Naive thymus-derived CD4-positive, alpha-beta T cell (primary cell): ENCODE data around the gene RALGPS1. TPM values are rescaled to one million over a fixed set of nuclear protein-coding genes. Genes with fewer than 3 reads are reported as not detected.
A peak's percentile ranks its signal among the peaks of the same experiment; 100 is the strongest.

Experiments
- ATAC-seq: fragments of 150-1000 bp; cut with Tn5 transposase; 2 replicates; pipeline ENCODE4 v1.10.0; 2021; ENCODE audit warnings: mild to moderate bottlenecking, moderate library complexity
- CTCF ChIA-PET: fragments of 350-600 bp; sonication (Branson Sonifier 250); formaldehyde crosslinking; loops from one replicate; lab custom pipeline; 2021; ENCODE audit warnings: antibody characterized with exemption; lab: Charles Lee
- POLR2A ChIA-PET: fragments of 350-600 bp; sonication (Branson Sonifier 250); formaldehyde crosslinking; loops from one replicate; lab custom pipeline; 2021; ENCODE audit warnings: antibody characterized with exemption, inconsistent platforms; lab: Charles Lee
- DNase-seq, 9 donors: peaks; one replicate each; pipeline versions ENCODE4 v3.0.0 to v3.0.0-alpha.2; 2020 to 2022; ENCODE audit warnings: mixed read lengths in 1 of 9
- H3K27ac ChIP-seq: one replicate; pipeline ENCODE4 v1.7.0; 2013; ENCODE audit warnings: mild to moderate bottlenecking, low read depth, low read length, moderate library complexity
- H3K27me3 ChIP-seq, 2 donors: one replicate each; pipeline ENCODE4 v1.7.0; 2013; ENCODE audit warnings: low read length in 2 of 2, mild to moderate bottlenecking in 2 of 2, moderate library complexity in 2 of 2; ENCODE audit not compliant: control insufficient read depth in 2 of 2, insufficient read depth in 2 of 2
- H3K36me3 ChIP-seq, 3 experiments: 1 replicate in 2 of 3; 2 replicates in 1 of 3; pipeline ENCODE4 v1.7.0; 2013; ENCODE audit warnings: low read length in 3 of 3, mild to moderate bottlenecking in 3 of 3, moderate library complexity in 1 of 3; ENCODE audit not compliant: insufficient read depth in 3 of 3, control insufficient read depth in 2 of 3
- H3K4me1 ChIP-seq, 2 donors: one replicate each; pipeline ENCODE4 v1.7.0; 2013; ENCODE audit warnings: low read length in 2 of 2, mild to moderate bottlenecking in 2 of 2, moderate library complexity in 1 of 2; ENCODE audit not compliant: control insufficient read depth in 2 of 2, insufficient read depth in 2 of 2
- H3K4me3 ChIP-seq: 2 replicates; pipeline ENCODE4 v1.7.0; 2013; ENCODE audit warnings: mild to moderate bottlenecking, low read length
- H3K9me3 ChIP-seq, 3 experiments: 1 replicate in 2 of 3; 2 replicates in 1 of 3; pipeline ENCODE4 v1.7.0; 2013; ENCODE audit warnings: low read length in 3 of 3; ENCODE audit not compliant: control insufficient read depth in 2 of 3
- H3K27ac Mint-ChIP-seq, 9 donors: one replicate each; pipeline ENCODE4 v1.8.0; 2020 to 2022; ENCODE audit warnings: mixed read lengths in 9 of 9, mild to moderate bottlenecking in 8 of 9, moderate library complexity in 5 of 9, inconsistent platforms in 2 of 9
- H3K27me3 Mint-ChIP-seq, 5 donors: one replicate each; pipeline ENCODE4 v1.8.0; 2021 to 2022; ENCODE audit warnings: mixed read lengths in 5 of 5, mild to moderate bottlenecking in 1 of 5
- H3K36me3 Mint-ChIP-seq, 5 donors: one replicate each; pipeline ENCODE4 v1.8.0; 2020 to 2022; ENCODE audit warnings: mixed read lengths in 5 of 5, mild to moderate bottlenecking in 3 of 5, inconsistent platforms in 1 of 5
- H3K4me1 Mint-ChIP-seq, 7 donors: one replicate each; pipeline ENCODE4 v1.8.0; 2020 to 2022; ENCODE audit warnings: mixed read lengths in 7 of 7, mild to moderate bottlenecking in 3 of 7, inconsistent platforms in 1 of 7
- H3K4me3 Mint-ChIP-seq, 10 donors: one replicate each; pipeline ENCODE4 v1.8.0; 2020 to 2022; ENCODE audit warnings: mild to moderate bottlenecking in 10 of 10, mixed read lengths in 10 of 10, moderate library complexity in 6 of 10, inconsistent platforms in 2 of 10
- H3K9me3 Mint-ChIP-seq, 11 donors: one replicate each; pipeline ENCODE4 v1.8.0; 2020 to 2022; ENCODE audit warnings: mixed read lengths in 11 of 11, mild to moderate bottlenecking in 4 of 11, inconsistent platforms in 1 of 11, moderate library complexity in 1 of 11
- intact Hi-C, 2 donors: fragments of 100-400 bp; cut with micrococcal nuclease; formaldehyde crosslinking; loops; one replicate each; pipeline ENCODE4 v1.15.1; 2023
- polyA plus RNA-seq, 2 donors: library from polyadenylated mRNA; unstranded; fragments of 300-500 nt; fragmentation: Illumina TruSeq; gene quantifications; one replicate each; pipeline ENCODE4 v1.2.3, GENCODE V29; 2021
- total RNA-seq, 6 experiments: library from RNA in 5 of 6; stranded (reverse) in 5 of 6; gene quantifications; 1 replicate in 5 of 6; 2 replicates in 1 of 6; pipeline ENCODE4 v1.2.3 and lab custom pipeline; 2021 to 2026

Gene RALGPS1
- total and polyA plus RNA-seq, 7 experiments from 2014 or later = 1.0 to 8.3 (median 4.1) TPM

DNA sequence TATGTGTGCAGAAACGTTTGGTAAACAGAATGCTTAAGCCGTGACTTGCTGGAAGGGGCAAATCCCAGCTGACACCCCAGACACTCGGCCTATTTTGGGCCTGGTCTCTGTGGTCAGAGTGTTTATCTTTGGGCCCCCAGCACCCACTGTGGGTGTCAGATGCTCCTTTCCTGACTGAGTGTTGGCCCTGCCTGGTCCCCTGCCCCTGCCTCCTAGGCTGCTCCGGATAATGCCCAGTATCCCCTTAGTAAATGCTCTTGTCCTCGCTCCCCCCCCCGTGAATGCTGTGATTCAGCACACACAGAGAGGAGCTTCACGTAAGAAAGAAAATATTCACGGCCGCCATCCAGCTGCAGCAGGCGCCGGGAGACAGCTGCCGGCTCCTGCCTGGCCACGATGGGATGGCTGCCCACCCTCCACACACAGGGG, 219.2 kb downstream of the RALGPS1 start:
- ATAC-seq (no peak), DNase-seq (peak in 1 of 9 donors; percentile 9)
- H3K36me3 Mint-ChIP-seq = no peaks in the 10 kb centered on the region
- H3K27ac Mint-ChIP-seq = no peak overlapping the region
- no peaks in the 10 kb centered on the region for H3K9me3 Mint-ChIP-seq
- ChIA-PET POLR2A (no interaction called here), CTCF (no interaction called here)
- Histone ChIP-seq H3K4me3 (no peak overlapping the region), H3K9me3 (no peaks in the 10 kb centered on the region), H3K27ac (no peak overlapping the region), H3K4me1 (no peaks in the 10 kb centered on the region), H3K36me3 (no peaks in the 10 kb centered on the region), H3K27me3 (no peaks in the 10 kb centered on the region)
- intact Hi-C loops = no loop called here
- no peak overlapping the region for H3K4me3 Mint-ChIP-seq
- no peaks in the 10 kb centered on the region for H3K4me1 Mint-ChIP-seq
- peaks cover 3 to 19% (median 5%) of the 10 kb centered on the region in 5 donors for H3K27me3 Mint-ChIP-seq

DNA sequence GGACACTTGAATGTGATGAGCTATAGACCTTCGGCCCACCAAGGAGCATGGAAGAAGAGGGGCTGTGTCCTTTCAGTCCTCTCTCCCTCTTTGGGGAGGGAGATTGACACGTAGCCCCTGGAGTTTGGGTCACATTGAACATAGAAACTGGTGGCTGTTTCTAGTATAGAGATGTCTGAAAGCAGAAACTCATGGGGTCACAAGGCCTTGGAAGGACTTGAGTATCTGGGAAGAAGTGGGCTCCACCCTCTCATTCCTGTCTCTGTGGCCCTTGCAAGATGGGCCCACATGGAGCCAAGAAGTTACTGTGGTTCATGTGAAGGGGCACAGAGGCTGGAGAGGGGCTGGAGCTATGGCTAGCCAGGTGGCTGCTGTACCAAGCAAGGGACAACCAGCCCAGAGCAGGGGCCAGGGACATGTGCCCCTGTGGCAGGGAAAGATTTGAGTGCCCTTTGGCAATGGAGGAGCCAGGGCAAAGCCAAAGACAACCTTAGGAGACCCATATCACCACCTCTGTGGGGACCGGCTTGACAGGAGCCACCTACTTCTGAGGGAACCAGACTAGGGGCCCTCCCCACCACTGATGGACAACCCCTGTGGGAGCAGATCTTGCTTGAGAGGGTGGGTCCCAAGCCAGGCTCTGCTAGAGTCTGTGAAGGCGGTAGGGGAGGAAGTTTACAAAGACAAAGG, 220.6 kb downstream of the RALGPS1 start:
- Mint-ChIP-seq H3K27ac (no peak overlapping the region), H3K36me3 (no peaks in the 10 kb centered on the region), H3K4me1 (no peaks in the 10 kb centered on the region), H3K27me3 (peaks cover 3 to 17% (median 5%) of the 10 kb centered on the region in 5 donors), H3K9me3 (peaks cover 0 to 2% (median 0%) of the 10 kb centered on the region in 11 donors), H3K4me3 (no peak overlapping the region)
- DNase-seq (no peak), ATAC-seq (no peak)
- Histone ChIP-seq H3K9me3 (no peaks in the 10 kb centered on the region), H3K4me1 (no peaks in the 10 kb centered on the region), H3K4me3 (no peak overlapping the region), H3K27me3 (no peaks in the 10 kb centered on the region), H3K36me3 (no peaks in the 10 kb centered on the region), H3K27ac (no peak overlapping the region)
- ChIA-PET POLR2A (no interaction called here), CTCF (no interaction called here)
- intact Hi-C loops = no loop called here

DNA sequence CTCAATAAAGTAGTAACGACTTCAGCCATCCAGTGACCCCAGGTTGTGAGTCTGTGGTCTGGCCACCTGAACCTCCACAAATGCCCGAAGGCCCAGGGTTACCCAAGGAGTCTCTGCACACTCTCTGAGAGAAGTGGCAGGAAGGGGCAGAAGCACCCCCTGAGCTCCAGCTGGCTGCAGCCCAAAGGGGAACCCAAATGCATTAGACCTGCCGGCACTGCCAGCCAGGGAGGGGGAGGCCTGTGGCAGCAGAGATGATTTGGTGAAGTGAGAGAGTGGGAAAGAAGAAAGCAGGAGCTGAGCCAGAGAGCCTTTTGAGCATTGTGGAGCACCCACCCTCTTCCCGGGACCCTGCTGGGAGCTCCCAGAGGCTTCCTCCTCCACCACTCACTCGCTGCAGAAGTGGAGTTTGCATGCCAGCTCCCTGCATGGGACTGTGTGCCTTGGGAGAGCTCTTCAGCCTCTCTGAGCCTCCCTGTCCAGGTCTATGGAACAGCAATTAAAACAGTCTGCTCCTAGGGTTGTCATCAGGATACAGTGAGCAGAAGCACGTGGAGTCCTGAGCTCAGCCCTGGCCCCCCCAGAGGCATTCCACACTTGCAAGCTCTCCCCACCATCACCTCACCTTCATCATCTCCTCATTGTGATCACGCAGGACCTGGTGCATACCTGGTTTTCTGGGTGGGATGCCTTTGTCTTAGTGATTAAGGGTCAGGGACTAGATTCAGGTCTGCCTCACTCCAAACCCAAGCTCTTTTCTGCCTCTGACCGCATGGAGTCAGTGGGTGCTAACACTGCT, 221.7 kb downstream of the RALGPS1 start:
- POLR2A ChIA-PET = no interaction called here
- ATAC-seq = no peak
- H3K36me3 ChIP-seq = no peaks in the 10 kb centered on the region
- H3K27me3 Mint-ChIP-seq = peaks cover 3 to 20% (median 4%) of the 10 kb centered on the region in 5 donors
- H3K36me3 Mint-ChIP-seq = no peaks in the 10 kb centered on the region
- H3K27ac ChIP-seq = no peak overlapping the region
- no peak overlapping the region for H3K27ac Mint-ChIP-seq
- DNase-seq = no peak
- peaks cover 0 to 2% (median 0%) of the 10 kb centered on the region in 11 donors for H3K9me3 Mint-ChIP-seq
- H3K4me1 ChIP-seq = no peaks in the 10 kb centered on the region
- no peaks in the 10 kb centered on the region for H3K4me1 Mint-ChIP-seq
- no peaks in the 10 kb centered on the region for H3K9me3 ChIP-seq
- no peak overlapping the region for H3K4me3 ChIP-seq
- CTCF ChIA-PET = interaction anchor here (0.5 kb wide), 1 partner anchor 702 kb away, joined by 4 read pairs; no protein-coding TSS in a partner anchor
- no peak overlapping the region for H3K4me3 Mint-ChIP-seq
- no peaks in the 10 kb centered on the region for H3K27me3 ChIP-seq
- intact Hi-C loops = no loop called here

DNA sequence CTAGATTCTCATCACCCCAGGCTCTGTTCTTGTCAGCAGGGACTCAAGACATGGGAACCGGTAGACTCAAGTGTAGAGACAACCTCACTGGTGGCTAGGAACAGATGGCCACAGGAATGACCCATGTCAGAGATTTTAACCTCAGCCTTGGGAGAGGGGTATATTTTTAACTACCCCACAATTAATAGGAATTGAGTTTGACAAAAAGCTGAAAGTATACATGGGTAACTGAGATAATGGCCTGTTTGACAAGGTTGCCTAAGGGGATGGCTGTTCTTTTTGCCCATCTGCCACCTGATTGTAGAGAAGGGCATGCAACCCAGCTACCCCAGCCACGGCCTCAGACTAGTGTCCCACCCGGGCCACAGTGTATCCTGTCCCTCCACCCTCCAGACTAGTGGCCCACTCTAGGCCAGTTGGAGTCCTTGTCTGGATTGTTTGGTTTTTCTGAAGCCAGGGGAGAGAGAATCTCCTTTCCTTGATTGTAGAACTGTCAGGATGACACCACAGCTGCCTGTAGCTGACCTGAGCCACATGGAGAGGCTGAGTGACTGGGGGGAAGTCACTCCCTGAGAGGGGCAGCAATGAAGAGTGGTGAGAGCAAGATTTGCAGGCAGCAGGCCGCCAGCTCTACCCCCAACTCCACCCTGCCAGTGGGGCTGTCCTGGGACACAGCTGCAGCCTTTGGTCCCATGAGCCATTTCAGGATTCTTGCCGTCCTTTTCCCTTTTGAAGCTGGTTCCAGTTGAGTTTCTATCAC, 222.5 kb downstream of the RALGPS1 start:
- Histone ChIP-seq H3K27ac (no peak overlapping the region), H3K27me3 (no peaks in the 10 kb centered on the region), H3K36me3 (no peaks in the 10 kb centered on the region), H3K4me3 (no peak overlapping the region), H3K9me3 (no peaks in the 10 kb centered on the region), H3K4me1 (no peaks in the 10 kb centered on the region)
- no peak overlapping the region for H3K27ac Mint-ChIP-seq
- no peak for ATAC-seq
- DNase-seq = no peak
- POLR2A ChIA-PET = no interaction called here
- intact Hi-C loops = no loop called here
- no peaks in the 10 kb centered on the region for H3K4me1 Mint-ChIP-seq
- no peak overlapping the region for H3K4me3 Mint-ChIP-seq
- no peaks in the 10 kb centered on the region for H3K36me3 Mint-ChIP-seq
- peaks cover 3 to 23% (median 4%) of the 10 kb centered on the region in 5 donors for H3K27me3 Mint-ChIP-seq
- CTCF ChIA-PET = interaction anchor here (0.5 to 0.7 kb wide), 2 partner anchors 172 to 703 kb away, joined by 4 read pairs; no protein-coding TSS in a partner anchor
- peaks cover 0 to 2% (median 0%) of the 10 kb centered on the region in 11 donors for H3K9me3 Mint-ChIP-seq

DNA sequence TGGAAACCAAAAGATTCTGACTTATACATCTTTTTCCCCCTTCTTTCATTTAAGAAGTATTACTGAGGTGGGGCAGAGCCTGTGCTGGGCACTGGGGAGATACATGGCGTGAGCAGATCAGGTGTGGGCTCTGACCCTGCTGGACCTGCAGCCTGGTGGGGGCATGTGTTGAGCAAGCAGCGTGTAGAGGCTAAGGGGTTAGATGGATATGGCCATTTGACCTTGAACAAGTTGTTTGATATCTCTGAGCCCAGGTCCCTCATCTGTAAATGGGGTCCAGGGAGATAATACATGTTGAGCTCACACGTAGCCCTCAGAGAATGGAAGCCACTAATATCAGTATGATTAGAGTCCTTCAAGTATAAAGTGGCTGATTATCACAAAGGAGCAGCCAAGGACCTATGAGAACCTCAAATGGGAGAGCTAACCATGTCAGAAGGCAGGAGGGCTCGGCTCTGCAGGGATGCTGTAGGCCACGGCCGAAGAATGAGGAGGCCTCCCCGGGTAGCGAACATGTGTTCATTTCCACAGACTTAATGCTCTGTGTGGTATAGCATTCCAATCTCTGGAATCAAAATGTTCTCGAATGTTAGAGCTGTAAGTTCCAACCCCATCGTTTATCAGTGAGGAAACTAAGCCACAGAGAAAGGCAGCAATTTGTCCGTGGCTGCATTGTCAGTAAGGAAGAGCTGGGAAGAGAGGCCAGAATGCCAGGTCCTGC, 223.2 kb downstream of the RALGPS1 start:
- ATAC-seq (no peak), DNase-seq (no peak)
- Mint-ChIP-seq H3K27me3 (peaks cover 2 to 28% (median 4%) of the 10 kb centered on the region in 5 donors), H3K9me3 (peaks cover 0 to 2% (median 0%) of the 10 kb centered on the region in 11 donors), H3K27ac (no peak overlapping the region), H3K36me3 (no peaks in the 10 kb centered on the region), H3K4me3 (no peak overlapping the region), H3K4me1 (no peaks in the 10 kb centered on the region)
- H3K27ac ChIP-seq = no peak overlapping the region
- POLR2A ChIA-PET = no interaction called here
- no peaks in the 10 kb centered on the region for H3K9me3 ChIP-seq
- H3K4me1 ChIP-seq = no peaks in the 10 kb centered on the region
- H3K36me3 ChIP-seq = no peaks in the 10 kb centered on the region
- H3K4me3 ChIP-seq = no peak overlapping the region
- intact Hi-C loops = no loop called here
- CTCF ChIA-PET = interaction anchor here (0.7 kb wide), 1 partner anchor 172 kb away, joined by 4 read pairs; no protein-coding TSS in a partner anchor
- no peaks in the 10 kb centered on the region for H3K27me3 ChIP-seq

DNA sequence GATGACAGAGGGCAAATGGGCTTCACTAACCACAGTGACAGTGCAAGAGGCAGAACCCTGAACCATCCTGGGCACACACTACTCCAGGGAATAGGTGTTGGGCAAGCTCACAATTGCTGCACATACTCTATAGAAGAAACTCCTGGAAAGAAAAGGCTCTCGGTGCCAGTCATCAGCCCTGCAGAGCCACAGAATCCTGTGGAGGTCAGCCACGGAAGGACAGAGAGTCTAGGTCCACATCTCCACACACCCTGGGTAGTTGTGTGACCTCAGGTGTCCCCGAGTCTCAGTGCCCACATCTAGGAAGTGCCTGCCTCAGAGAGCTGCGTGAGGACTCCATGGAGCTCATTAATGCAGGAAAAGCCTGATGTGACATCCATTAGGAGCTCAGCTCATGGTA, 223.9 kb downstream of the RALGPS1 start:
- CTCF ChIA-PET = no interaction called here
- H3K27me3 ChIP-seq = no peaks in the 10 kb centered on the region
- H3K27ac ChIP-seq = no peak overlapping the region
- intact Hi-C loops = no loop called here
- peaks cover 0 to 34% (median 4%) of the 10 kb centered on the region in 5 donors for H3K27me3 Mint-ChIP-seq
- no peak overlapping the region for H3K4me3 Mint-ChIP-seq
- DNase-seq (no peak), ATAC-seq (no peak)
- H3K36me3 Mint-ChIP-seq = no peaks in the 10 kb centered on the region
- no peaks in the 10 kb centered on the region for H3K36me3 ChIP-seq
- no peaks in the 10 kb centered on the region for H3K9me3 ChIP-seq
- no peaks in the 10 kb centered on the region for H3K4me1 ChIP-seq
- H3K27ac Mint-ChIP-seq = no peak overlapping the region
- no peak overlapping the region for H3K4me3 ChIP-seq
- peaks cover 0 to 2% (median 0%) of the 10 kb centered on the region in 11 donors for H3K9me3 Mint-ChIP-seq
- POLR2A ChIA-PET = no interaction called here
- H3K4me1 Mint-ChIP-seq = no peaks in the 10 kb centered on the region
